ENCODE measurements around the gene GOLGA5. TPM values are rescaled to one million over a fixed set of nuclear protein-coding genes. Genes with fewer than 3 reads are reported as not detected.
"Not testable (repeated sequence)": the region's sequence is repeated elsewhere in the genome, so short reads cannot be mapped to it uniquely, and the experiment has no call there.

GOLGA5 gene, protein sequence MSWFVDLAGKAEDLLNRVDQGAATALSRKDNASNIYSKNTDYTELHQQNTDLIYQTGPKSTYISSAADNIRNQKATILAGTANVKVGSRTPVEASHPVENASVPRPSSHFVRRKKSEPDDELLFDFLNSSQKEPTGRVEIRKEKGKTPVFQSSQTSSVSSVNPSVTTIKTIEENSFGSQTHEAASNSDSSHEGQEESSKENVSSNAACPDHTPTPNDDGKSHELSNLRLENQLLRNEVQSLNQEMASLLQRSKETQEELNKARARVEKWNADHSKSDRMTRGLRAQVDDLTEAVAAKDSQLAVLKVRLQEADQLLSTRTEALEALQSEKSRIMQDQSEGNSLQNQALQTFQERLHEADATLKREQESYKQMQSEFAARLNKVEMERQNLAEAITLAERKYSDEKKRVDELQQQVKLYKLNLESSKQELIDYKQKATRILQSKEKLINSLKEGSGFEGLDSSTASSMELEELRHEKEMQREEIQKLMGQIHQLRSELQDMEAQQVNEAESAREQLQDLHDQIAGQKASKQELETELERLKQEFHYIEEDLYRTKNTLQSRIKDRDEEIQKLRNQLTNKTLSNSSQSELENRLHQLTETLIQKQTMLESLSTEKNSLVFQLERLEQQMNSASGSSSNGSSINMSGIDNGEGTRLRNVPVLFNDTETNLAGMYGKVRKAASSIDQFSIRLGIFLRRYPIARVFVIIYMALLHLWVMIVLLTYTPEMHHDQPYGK
- total RNA-seq: 35.2 TPM

DNA sequence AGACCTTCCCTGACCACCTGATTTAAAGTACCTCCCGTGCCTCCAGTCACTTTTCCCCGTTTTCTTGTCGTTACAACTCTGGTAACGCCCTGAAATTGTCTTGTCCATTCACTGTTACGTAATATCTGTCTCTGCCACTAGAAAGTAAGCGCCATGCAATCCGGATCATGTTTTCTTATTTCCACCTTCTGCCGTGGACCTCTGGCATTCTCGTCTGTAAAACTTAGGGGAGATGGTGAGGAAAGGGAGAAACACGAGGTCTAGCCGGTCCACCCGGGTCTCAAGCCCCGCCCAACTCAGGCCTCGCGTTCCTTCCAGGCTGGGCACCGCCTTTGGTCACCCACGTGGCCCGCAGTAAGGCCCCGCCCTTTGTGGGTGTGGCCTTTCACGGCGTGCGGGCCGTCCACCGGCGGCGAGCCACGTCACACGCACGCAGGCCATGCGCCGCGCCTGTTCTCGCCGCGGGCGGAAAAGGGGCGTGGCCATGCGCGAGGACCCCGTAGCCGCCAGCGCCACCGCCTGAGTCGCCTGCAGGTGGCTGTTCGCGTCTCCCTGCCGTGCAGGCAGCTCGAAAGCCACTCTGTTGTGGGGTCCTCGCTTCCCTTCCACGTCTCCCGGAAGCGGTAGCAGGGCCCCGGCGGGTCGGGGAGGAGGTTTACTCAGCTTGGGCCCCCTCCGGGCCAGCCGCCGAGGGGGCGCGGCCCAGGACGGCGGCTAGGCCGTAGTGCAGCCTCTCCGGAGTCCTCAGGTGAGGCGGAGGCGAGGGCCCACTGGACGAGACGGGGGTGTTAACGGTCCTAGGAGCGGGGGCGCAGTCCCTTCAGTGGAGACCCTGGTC lies at the start of gene GOLGA5:
GOLGA5 (plus strand) TSS at position 597 of the 838 bp plus-strand sequence. CDS start 3,133 bp downstream, outside the sequence.
- peak; percentile 98 for DNase-seq (ENCODE audit: low spot score)

- DNase-seq (ENCODE audit: low spot score): no peak
These were observed 46.3 kb upstream of the GOLGA5 start for GRCh38 chr14:92747701-92748258.

DNA sequence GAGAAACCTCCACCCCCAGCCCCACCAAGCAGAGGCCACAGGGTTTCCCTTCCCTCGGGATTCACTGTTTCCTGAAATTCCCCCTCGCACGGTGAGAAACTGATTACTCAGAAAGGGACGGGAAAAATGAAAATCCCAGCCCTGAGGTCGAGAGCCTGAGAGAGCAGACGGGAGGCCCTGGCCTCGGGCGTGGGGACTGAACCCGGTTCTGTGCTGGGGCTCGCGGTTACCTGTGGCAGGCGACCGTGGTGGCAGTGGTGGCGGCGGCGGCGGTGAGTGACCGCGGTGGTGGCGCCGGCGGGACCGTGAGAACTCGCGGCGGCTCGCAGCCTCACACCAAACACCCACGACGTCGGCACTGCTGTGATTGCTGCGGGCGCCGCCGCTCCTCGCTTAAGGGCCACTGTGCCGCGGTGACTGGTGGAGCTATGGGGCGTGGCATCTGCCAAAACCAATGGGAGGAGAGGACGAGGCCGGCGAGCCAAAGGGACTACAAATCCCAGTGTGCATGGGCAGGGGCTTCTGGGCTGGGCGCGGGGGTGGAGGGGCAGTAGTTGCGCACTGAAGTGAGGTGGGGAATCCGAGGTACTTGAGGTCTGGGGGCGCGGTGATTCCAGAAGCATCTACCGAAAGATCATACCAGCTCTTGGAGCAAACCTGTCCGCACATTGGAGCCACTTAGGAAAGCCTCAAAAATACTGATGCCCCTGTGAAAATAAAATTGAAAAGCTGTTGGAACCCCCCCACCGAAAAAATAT lies 45.7 kb upstream of the GOLGA5 start, which contains the start of gene LGMN:
LGMN (minus strand) TSS at position 369 of the 758 bp plus-strand sequence. CDS start 15,841 bp downstream, outside the sequence.
- DNase-seq (ENCODE audit: low spot score): peak; percentile 95

DNA sequence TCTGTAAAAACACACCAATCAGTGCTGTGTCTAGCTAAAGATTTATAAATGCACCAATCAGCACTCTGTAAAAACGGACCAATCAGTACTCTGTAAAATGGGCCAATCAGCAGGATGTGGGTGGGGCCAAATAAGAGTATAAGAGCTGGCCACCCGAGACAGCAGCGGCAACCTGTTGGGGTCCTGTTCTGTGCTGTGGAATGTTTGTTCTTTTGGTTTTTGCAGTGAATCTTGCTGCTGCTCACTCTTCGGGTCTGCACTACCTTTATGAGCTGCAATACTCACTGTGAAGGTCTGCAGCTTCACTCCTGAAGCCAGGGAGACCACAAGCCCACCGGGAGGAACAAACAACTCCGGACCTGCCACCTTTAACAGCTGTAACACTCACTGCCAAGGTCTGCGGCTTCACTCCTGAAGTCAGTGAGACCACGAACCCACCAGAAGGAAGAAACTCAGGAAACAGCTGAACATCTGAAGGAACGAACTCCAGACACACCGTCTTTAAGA lies 43.8 kb upstream of the GOLGA5 start:
- DNase-seq (ENCODE audit: low spot score): not testable (repeated sequence)

GRCh38 chr14:92750994-92751400 lies 43.1 kb upstream of the GOLGA5 start:
- peak; percentile 20 for DNase-seq (ENCODE audit: low spot score)

GRCh38 chr14:92751819-92752218 lies 42.3 kb upstream of the GOLGA5 start:
- DNase-seq (ENCODE audit: low spot score): no peak

- no peak for DNase-seq (ENCODE audit: low spot score)
These were observed 40.9 kb upstream of the GOLGA5 start for GRCh38 chr14:92753250-92753649.

GRCh38 chr14:92754966-92755365 lies 39.1 kb upstream of the GOLGA5 start:
- no peak for DNase-seq (ENCODE audit: low spot score)

DNA sequence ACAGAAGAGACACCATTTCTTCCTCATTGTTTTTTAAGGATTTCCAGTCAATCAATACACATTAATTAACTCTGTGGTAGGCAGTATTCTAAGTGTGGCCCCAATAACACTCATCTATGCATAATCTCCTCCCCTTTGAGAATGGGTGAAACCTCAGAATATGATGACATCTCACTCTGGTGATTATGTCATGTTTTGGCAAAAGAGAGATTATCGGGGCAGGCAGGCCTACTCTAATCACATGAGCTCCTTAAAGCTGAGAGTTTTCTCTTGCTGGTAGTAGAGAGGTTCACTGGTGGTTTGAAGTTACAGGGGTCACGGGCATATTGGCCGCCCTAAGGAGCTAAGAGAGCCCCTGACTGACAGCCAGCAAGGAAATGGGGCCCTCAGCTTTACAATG lies 38.6 kb upstream of the GOLGA5 start:
- no peak for DNase-seq (ENCODE audit: low spot score)

DNA sequence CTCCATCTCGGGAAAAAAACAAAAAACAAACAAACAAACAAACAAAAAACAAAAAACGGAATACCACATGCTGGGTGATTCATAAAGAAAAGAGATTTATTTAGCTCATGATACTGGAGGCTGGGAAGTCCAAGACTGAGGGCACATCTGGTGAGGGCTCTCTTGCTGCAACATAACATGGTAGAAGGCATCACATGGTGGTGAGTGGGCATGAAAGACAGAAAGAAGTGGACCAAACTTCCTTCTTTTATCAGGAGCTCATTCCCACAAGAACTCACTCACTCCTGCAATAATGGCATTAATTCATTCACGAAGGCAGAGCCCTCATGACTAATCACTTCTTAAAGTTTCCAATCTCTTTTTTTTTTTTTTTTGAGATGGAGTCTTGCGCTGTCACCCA lies 37.7 kb upstream of the GOLGA5 start:
- no peak for DNase-seq (ENCODE audit: low spot score)

DNA sequence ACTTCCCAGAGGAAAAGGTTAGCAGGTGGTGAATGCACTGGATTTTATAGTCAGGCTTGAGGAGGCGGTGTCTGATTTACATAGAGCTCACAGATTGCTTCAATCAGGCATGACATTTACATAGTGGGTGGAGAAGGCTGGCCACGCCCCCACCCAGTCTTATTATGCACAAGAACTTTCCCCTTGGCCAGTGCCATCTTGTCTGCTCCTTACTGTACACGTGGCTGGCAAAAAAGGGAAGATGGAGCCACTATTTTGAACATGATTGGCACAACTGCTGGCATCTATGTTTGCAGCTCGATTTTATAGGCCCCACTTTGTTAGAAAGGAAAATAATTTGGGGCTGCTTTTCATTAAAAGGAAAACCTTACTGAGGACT lies 34.8 kb upstream of the GOLGA5 start:
- DNase-seq (ENCODE audit: low spot score): no peak

DNA sequence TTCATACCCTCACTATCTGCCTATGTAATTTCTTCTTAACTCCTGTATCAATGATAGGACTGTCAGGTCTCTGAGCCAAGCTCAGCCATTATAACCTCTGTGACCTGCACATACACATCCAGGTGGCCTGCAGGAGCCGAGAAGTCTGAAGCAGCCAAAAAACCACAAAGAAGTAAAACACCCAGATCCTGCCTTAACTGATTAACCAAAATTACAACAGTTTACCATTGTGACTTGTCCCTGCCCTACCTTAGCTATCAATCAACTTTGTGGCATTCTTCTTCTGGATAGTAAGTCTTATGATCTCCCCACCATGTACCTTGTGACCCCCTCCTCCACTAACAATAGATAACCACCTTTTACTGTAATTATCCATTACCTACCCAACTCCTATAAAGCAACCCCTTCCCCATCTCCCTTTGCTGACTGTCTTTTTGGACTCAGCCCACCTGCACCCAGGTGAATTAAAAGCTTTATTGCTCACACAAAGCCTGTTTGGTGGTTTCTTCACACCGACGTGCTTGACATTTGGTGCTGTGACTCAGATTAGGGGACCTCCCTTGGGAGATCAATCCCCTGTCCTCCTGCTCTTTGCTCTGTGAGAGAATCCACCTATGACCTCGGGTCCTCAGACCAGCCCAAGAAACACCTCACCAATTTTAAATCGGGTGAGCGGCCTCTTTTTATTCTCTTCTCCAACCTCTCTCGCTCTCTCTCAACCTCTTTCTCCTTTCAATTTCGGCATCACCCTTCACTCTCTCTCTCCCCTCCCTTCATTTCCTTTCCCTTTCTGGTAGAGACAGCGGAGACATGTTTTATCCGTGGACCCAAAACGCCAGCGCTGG lies 34.2 kb upstream of the GOLGA5 start:
- no peak for DNase-seq (ENCODE audit: low spot score)

DNA sequence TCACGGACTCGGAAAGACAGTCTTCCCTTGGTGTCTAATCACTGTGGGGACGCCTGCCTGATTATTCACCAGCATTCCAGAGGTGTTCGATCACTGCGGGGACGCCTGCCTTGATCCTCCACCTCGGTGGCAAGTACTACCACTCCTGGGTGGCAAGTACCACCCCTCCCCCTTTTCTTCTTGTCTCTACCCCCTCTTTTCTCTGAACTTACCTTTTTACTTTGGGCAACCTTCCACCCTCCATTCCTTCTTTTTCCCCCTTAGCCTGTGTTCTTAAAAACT lies 33.6 kb upstream of the GOLGA5 start:
- no peak for DNase-seq (ENCODE audit: low spot score)

DNA sequence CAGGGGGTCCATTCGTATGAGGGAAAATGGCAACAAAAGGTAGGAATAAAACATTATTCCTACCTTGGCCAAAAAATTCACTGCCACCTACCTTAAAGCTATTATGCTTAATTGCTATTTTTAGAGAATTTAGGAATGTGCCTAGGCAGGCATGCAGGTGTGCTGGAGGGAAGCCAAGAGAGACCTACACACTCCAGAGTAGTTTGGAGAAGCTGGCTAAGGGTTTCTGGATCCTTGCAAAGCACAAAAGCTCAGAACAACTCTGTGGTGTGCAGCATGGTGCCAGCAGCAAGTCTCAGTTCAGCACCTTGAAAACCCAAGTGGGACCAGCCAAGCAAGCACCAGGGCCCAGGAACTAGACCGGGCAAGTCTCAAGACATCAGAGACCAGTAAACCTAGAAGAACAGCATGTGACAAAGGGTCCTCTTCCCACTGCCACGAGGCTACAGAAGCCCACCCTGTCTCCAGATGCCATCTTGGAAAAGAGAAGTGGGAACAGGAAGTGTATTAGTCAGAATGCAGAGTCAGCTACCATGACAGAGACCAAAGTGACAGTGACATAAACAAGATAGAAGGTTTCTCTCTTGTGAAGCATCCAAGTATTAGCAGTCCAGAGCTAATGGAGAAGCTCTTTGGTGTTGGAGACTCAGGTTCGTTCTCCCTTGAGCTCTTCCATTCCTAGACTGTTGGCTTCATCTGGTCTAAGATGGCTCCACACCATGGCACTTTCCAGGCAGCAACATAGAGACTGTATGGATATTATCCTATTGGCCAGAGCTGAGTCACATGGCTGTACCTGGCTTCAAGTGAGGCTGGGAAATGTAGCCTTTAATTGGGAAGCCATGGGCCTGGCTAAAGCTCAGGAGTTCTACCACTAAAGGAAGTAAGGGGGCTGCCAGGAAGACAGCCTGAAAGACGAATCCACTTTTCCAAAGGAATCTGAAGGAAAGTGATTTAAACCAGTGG lies 30.2 kb upstream of the GOLGA5 start:
- DNase-seq (ENCODE audit: low spot score): not testable (repeated sequence)

DNA sequence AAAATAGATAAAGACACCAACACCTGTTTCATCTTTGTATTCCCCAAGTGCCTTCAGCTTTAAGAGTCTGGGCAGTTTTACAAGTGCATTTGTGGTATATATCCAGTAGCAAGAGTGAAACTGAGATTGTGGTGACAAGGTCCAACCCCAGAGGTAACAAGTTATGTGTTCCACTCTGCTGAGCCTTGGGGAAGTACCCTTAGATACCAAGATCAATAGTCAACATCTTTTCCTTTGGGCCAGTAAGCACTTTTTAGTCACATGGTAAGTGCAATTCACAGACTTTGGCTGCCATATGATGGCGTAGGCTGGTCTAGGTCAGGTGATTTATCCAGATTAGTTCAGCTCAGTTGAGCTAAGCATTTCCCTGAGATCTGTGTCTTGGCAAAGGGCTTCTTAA lies 25.9 kb upstream of the GOLGA5 start:
- DNase-seq (ENCODE audit: low spot score): peak; percentile 25

GRCh38 chr14:92768795-92769194 lies 25.3 kb upstream of the GOLGA5 start:
- DNase-seq (ENCODE audit: low spot score): no peak

DNA sequence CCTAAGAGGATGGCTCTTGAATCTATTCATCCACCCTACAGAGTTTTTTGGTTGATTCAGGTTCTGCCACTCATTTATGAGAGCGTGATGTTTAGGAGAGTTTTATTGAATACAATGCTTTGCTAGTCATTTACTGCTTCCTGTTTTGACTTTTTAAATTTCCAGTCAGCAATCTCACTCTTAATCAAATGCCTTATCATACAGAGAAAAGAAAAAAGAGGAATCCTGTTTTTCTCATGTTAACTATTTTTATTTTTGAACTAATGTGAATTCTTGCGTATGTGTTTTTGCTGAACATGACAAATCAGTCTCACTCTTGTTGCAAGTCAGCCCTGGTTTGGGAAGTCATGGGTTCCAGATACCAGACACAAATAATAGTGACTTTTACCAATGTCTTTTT lies 23.6 kb upstream of the GOLGA5 start:
- no peak for DNase-seq (ENCODE audit: low spot score)

GRCh38 chr14:92774572-92774971 lies 19.5 kb upstream of the GOLGA5 start:
- no peak for DNase-seq (ENCODE audit: low spot score)

DNA sequence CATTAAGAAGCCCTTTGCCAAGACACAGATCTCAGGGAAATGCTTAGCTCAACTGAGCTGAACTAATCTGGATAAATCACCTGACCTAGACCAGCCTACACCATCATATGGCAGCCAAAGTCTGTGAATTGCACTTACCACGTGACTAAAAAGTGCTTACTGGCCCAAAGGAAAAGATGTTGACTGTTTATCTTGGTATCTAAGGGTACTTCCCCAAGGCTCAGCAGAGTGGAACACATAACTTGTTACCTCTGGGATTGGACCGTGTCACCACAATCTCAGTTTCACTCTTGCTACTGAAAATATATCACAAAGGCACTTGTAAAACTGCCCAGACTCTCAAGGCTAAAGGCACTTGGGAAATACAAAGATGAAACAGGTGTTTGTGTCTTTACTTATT lies 18.8 kb upstream of the GOLGA5 start:
- DNase-seq (ENCODE audit: low spot score): not testable (repeated sequence)
